Thyroid gland (tissue), 4 donors: ENCODE data around the gene KIT.

Experiments used
- CTCF ChIP-seq, 6 experiments: fragments of 200-600 bp in 3 of 6; fragments of 450-650 bp in 3 of 6; sonication (generic) in 3 of 6; IDR thresholded peaks; one replicate each; pipeline ENCODE4 v1.5.1; 2016 to 2019; ENCODE audit warnings: antibody characterized with exemption in 6 of 6, mild to moderate bottlenecking in 2 of 6, inconsistent platforms in 1 of 6, moderate library complexity in 1 of 6
- POLR2A ChIP-seq, 2 donors: fragments of 450-650 bp; IDR thresholded peaks; one replicate each; pipeline ENCODE4 v1.6.1; 2017; ENCODE audit warnings: antibody characterized with exemption in 2 of 2, mild to moderate bottlenecking in 2 of 2, moderate library complexity in 1 of 2

GRCh38 chr4:54614149-54614548 lies 43.6 kb upstream of the KIT start:
- TF ChIP-seq CTCF (IDR thresholded peaks at IDR 0.05), result no peak
- no peak for TF ChIP-seq POLR2A (IDR thresholded peaks at IDR 0.05)
